Measurements from ENCODE around the gene PLA2G5.

PLA2G5 gene

DNA sequence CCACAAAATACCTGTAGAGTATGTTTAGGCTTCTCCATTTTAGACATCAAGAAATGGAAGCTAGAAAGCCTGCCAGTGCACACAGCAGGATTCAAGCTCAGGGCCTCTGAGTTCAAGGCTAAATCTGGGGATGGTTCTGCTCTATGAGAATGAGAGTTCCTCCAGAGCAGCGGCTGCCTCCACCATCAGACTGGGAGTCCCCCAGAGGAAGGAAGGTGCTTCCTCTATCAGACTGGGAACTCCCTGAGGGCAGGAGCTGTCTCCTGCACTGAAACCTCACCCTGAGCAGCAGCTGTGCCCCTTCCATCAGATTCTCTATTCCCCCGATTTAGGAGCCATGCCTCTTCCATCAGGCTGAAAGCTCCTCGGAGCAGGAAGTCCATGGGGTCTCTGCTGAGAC, 20.1 kb downstream of the PLA2G5 start:
- no peak for DNase-seq (ENCODE audit: low read depth in 2 of 2)

DNA sequence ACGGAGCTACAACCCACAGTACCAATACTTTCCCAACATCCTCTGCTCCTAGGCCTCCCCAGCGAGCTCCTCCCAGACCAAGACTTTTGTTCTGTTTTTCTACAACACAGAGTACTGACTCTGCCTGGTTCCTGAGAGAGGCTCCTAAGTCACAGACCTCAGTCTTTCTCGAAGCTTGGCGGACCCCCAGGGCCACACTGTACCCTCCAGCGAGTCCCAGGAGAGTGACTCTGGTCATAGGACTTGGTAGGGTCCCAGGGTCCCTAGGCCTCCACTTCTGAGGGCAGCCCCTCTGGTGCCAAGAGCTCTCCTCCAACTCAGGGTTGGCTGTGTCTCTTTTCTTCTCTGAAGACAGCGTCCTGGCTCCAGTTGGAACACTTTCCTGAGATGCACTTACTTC, 20.6 kb downstream of the PLA2G5 start:
- DNase-seq (ENCODE audit: low read depth in 2 of 2): no peak

DNA sequence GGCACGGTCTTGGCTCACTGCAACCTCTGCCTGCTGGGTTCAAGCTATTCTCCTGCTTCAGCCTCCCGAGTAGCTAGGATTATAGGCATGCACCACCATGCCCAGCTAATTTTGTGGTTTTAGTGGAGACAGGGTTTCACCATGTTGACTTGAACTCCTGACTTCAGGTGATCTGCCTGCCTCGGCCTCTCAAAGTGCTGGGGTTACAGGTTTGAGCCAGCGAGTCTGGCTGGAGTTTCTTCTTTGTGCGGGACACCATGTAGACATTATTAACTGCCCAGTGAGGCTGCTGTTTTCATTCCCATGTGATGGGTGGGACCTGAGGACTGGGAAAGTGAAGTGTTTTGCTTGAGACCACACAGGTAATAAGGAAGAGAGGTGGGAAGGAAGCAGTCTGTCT, 23.3 kb downstream of the PLA2G5 start:
- no peak for DNase-seq (ENCODE audit: low read depth in 2 of 2)

DNA sequence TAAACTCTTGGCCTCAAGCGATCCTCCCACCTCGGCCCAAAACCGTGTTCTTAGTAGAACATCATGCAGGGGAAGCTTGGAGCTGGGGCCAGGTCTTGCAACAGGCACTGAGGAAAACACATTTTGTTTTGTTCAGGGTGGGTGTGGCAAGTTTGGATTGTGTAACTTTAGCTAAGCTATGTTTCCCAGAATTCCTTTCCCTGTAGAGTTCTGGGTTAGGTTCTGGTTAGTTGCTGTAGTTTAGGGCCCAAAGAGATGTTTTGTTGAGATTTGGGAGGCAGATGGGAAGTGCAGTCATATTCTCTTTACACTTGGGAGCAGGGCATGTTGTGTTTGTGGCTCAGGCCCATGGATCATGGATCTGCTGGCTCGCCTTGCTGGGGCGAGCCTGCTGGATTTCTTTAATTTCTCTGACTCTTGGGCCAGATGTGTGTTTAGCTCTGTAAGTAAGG, 24.0 kb downstream of the PLA2G5 start:
- DNase-seq (ENCODE audit: low read depth in 2 of 2): no peak

DNA sequence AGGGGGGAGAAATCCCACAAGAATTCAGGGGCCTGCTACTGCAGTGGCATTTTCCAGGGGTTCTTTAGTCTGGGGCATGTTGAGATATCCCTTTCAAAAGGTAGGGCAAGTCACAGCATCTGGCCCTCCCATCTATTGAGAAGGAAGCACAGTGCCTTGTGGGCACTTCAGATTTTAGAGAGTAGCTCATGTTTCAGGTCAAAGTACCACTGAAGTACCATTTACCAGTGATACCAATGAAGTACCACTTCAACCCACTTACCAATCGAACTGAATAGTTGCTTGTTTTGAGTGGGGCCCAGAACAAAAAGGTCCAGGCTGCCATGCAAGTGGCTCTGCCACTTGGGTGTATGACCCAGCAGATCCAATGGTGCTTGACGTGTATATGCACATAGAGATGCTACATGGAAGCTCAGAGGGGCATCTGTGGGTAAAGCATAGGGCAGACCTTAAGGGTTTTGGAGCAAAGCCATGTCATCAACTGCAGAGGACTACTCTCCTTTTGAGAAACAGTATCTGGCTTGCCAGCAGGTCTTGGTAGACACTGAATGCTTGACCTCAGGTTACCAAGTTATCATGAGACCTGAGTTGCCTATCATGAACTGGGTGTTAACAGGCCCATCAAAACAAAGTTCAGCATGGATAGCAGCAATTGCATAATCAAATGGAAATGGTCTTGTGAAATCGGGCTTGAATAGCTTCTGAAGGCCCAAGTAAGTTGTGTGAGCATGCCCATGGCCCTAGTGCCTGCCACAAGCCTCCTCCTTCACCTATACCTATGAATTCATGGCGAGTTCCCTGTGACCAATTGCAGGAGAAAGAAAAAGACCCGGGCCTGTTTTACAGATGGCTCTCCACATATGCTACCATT, 25.8 kb downstream of the PLA2G5 start:
- no peak for DNase-seq (ENCODE audit: low read depth in 2 of 2)

DNA sequence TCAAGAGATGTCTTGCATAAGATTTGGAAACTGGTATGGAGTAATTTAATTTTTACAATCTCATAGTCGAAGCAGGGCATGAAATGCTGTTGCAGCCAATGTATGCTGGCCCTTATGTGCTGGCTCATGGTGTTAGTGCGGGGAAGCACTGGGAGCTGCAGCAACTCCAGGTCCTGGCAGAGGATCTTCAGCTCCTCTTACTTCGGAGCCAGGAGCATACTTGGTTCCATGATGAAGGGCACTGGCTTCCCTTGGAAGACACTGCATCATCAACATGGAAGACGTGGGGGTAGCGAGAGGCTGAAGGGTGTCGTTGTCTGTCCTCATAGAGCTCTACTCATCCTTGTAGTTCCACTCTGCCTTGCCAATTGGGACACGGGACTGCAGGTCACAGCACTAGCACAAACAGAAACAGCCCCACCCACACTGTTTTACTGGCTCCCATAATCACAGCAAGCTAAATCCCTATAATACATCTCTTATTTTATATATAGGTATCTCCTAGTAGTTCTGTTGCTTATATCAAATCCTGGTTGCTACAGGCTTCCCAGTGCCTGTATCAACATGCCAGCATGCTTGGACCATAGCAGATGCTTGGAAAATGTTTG, 26.9 kb downstream of the PLA2G5 start:
- no peak for DNase-seq (ENCODE audit: low read depth in 2 of 2)

DNA sequence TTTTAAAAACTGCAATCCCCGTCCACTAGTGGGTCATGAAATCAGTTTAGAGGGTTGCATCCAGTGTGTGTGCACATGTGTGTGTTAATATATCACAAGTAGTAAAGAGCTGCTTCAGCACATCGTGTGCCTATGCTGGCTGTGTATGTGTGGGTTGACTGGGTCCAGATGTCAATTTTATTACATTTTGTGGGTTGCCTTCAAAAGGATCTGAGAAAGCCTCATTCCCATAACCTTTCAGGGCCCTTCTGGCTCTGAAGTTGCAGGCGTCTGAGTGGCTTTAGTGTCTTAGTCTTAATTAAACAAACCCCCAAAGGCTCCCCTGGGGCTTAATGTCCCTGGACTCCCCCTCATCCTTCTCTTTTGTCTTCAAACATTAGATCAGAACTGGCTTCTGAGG, 29.5 kb downstream of the PLA2G5 start:
- DNase-seq (ENCODE audit: low read depth in 2 of 2): no peak

DNA sequence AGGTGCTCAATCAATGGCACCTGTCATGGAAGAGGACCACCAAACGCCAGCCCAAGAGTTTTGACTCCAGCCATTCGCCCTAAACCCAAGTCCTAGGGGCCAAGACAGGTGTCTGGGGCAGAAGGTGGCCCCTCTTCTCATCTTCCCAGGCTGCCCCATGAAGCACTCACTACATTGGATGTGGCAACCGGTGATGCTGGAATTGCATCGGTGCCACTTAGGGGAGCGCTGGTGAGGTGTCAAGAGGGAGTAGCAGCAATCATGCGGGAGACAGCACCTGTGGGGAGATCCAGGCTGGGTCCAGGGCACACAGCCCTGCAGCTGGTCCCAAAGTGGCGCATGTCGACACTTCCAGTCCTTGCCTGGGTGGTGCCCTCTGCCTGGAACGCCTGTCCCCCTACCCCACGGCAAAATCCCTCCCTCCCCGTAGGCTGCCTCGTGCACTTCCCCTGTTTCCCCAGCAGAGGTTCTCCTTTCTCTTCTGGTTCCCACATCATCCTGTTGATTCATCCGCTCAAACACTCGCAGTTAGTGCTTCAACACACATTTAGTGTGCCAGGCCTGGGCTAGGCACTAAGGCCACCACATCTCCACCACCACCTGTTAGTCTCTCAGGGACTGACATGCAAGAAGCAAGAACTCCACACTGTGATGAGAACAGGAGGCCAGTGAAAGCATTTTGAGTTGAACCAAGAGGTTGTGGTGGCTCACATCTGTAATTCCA, 30.8 kb downstream of the PLA2G5 start:
- peak; percentile 10 to 17 for DNase-seq (ENCODE audit: low read depth in 2 of 2)

DNA sequence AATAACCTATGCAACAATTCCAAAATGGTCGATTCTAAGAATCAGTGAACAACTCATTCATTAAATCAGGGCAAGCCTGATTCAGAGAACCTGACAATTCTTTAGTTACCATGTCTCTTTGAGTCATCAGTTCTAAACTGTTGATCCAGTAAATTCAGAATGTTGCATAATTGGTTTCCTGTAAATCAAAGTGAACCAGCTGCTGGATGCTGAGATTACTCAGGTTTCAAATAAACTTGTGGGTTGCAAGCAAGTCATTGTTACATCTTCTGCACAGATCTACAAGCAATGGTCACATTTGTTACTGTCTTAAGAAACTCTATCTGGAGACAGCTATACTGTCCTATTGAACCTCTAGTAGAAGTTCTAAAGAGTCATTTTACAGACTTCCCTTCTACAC, 32.9 kb downstream of the PLA2G5 start:
- DNase-seq (ENCODE audit: low read depth in 2 of 2): no peak

DNA sequence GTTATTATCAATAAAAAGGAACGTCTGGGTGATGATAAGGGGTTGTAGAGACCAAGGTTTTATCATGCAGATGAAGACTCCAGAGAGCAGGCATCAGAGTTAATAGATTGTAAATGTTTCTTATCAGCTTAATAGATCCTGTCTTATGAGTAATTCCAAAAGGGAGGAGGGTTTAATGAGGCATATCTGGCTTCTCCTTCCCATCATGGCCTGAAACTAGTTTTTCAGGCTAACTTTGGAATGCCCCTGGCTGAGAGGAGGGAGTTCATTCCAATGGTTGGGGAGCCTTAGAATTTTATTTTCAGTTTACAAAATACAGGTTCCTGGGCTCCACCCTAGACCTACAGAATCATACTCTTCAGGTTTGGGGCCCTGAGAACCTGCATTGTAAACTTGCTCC, 35.9 kb downstream of the PLA2G5 start:
- no peak for DNase-seq (ENCODE audit: low read depth in 2 of 2)

DNA sequence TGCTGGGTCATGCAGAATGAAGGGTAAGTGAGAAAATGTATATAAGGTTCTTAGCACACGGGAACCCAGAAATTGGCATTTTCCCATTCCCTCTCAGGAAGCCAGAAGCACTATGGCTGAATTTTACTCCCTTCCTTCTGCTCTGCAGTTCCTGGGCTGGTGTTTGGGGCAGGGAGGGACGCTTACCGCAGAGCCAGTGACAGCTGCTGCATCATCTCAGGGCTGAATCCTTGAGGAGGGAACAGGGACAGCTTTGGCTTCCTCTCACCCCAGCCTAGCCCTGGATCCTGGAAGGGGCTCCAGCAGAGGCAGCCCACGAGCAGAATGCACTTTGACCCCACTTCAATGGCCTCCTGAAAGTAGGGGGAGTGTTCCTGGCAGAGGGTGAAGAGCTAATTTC, 37.4 kb downstream of the PLA2G5 start:
- no peak for DNase-seq (ENCODE audit: low read depth in 2 of 2)

DNA sequence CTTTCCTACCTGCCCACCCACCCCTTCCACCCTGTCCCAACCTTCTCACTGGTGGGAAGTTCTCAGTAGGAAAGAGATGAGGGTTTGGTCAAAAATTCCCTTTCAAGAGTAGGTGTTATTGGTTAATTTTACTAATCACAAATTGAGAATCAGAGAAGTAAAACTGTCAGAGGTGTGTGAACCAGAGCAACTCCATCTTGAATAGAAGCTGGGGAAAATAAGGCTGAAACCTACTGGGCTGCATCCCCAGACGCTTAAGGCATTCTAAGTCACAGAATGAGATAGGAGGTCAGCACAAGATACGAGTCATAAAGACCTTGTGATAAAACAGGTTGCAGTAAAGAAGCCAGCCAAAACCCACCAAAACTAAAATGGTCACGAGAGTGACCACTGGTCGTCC, 37.8 kb downstream of the PLA2G5 start:
- DNase-seq (ENCODE audit: low read depth in 2 of 2): no peak

DNA sequence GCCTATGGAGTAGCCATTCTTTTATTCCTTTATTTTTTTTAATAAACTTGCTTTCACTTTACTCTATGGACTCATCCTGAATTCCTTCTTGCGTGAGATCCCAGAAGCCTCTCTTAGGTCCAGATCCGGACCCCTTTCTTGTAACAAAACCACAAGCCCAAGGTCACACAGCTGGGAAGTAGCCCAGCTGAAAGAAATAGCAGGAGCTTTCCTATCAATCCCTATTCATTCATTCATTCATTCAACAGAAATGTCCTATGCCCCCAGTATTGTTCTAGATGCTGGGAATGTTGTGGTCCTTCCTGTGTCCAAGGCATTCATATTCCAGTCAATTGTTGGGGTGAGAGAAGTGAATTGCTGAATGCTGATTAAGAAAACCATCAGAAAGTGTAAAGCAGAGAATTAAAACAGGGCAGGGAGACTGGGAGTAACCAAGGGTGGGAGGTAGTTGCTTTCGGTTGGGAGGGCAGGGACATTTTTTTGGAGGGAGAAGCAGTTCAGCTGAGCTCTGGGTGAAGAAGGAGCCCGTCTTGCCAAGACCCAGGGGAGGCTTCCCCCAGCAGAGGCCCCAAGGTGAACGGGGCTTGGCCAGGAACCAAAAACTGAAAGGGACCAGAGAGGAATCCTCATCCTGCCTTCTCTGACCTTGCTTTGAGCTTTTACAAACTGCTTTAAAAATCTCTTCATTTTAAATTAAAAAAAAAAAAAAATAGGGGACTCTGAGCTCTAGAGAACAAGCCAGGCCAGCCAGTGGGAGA, 38.6 kb downstream of the PLA2G5 start:
- DNase-seq (ENCODE audit: low read depth in 2 of 2): no peak

DNA sequence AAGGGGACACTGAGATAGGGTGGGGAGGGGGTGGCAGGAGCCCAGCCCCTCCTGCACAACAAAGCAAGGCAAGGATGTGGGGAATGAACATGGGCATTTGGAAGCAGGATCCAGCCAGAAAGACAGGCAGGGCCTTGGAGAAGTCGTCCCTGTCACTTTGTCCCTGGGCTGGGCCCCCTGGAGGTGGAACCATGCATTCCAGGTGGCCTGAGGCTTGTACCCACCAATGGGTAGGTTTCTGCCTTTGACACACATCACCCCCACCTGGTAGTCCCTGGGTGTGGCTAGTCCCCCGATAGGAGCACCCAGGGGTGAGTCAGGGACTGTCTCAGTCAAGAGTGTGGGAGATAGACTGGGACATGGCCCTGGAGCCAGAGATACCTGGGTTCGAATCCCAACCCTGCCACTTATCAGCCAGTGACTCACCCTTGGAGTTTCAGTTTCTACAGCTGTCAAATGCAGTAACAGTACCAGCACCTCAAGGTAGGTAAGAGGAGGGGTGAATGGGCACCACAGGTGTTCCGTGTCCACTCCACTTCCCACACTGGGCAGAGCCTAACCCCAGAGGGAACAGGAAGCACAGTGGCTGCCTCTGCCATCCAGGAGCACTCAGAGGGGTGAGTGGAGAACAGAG, 39.3 kb downstream of the PLA2G5 start:
- DNase-seq (ENCODE audit: low read depth in 2 of 2): no peak

DNA sequence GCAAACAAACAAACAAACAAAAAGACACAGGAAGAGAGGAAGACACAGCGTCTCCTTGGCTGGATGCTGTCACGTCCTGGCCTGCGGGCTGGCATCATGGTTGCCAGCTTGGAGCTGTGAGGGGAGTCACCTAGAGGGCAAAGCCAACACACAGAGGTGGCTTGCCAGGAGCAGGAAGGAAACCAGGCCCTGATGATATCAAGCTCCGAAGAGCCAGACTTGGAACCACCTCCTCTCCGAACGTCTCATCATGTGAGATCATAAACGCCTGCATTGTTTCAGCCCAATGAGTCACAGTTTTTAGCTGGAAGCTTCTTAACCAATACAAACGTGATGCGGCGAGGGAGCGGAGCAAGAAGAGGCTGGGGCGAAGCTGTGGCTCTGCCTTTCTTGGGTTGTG, 40.7 kb downstream of the PLA2G5 start:
- no peak for DNase-seq (ENCODE audit: low read depth in 2 of 2)

DNA sequence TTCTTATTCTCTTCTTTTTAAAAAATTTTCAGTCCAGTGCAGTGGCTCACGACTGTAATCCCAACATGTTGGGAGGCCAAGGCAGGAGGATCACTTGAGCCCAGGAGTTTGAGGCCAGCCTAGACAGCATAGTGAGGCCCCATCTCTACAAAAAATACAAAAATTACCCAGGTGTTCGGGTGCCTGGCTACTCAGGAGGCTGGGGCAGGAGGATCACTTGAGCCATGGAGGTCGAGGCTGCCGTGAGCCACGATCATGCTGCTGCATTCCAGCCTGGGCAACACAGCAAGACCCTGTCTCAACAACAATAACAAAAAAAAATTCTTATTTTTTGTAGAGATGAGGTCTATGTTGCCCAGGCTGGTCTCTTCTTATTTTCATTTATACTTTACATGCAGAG, 41.5 kb downstream of the PLA2G5 start:
- no peak for DNase-seq (ENCODE audit: low read depth in 2 of 2)

DNA sequence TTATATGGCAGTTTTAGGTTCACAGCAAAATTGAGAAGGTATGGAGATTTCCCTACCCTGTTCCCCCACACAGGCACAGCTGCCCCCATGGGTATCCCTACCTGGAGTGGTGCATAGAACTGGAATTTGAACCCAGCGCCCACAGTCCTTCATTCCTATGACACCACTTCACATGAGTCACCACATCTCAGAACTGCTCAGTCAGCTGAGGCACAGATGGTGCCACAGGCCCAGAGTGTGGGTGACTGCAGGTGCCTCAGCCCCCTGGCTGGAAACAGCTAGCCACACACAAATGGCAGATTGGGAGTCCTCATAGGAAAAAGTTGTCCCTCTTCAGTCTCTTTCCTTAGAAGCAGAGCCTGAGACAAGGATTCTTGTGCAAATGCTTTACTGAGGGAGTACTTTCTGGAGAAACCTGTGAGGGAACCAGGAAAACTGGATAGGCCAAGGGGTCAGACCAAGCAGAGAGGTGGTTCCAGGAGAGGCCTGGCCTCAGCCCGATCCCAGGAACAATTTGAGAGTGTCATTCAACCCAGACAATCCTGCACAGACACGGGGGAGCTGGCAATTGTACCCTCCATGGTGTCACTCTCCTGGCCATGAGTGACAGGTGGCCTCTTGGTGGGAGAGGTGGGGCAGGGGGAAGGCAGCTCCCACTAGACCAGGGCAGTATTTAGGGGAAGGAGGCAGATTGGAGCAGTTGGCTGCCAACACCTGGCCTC, 42.4 kb downstream of the PLA2G5 start:
- no peak for DNase-seq (ENCODE audit: low read depth in 2 of 2)

DNA sequence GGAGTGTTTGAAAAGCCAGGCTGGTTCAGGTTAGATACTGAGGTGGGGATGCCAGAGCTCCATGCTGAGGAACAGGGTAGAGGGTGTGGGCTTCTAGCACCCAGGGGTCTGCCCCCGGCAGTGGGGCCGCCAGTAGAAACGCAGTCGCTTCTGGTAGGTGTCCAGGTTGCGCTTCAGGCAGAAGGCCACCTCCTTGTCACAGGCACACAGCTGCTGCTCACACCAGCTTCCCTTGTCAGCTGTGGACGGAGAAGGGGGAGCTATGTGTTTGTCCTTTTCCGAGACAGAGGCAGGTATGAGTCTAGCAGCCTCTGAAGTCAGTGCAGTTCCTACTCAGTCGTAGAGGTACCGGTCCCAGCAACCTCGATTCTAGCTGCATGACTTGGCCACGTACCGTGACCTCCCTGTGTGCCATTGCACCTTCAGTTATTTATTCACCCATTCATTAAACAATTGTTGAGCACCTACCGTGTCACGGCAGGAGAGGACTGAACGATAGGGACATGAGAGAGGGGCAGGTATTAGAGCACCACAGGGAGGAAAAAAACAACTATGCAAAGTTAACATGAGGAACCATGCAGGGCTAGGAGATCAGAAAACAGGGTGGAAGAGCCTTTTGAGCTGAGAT, 44.1 kb downstream of the PLA2G5 start:
- DNase-seq (ENCODE audit: low read depth in 2 of 2): no peak

DNA sequence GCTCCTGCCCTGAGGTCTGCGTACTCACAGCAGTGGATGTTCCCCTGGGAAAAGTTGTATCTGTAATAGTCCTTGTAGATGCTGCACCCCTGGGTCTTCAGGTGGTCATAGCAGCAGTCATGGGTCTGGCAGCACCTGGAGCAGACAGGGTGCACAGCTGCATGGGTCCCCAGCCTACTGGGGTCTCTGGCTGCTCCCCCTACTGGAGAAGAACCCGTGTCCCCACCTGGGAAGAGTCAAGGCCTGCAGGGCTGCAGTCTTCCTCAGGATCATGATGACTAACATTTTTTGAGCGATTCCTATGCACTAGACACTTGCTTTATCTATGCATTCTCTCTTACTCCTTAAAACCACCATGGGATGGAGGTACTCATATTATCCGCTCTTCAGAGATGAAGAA, 45.5 kb downstream of the PLA2G5 start:
- DNase-seq (ENCODE audit: low read depth in 2 of 2): no peak

DNA sequence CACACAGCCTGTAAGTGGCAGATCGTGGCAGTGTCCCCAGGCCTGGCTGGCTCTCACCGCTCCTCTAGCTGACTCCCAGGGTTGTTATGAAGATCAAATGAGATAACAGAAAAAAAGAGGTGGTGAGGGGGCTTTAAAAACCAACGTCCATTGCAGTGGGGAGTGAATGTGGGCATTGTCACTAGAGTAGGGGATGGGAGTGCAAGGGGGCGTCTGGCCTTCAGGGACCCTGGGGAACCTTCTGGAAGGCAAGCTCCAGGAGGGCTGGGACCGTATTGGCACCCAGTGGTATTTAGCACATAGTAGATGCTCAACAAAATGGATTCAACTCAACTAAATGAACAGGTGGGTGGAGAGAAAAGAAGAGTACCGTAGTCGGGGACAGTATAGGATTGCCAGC, 45.9 kb downstream of the PLA2G5 start:
- DNase-seq (ENCODE audit: low read depth in 2 of 2): no peak
